ENCODE results near the gene PEF1.

Gene PEF1, protein sequence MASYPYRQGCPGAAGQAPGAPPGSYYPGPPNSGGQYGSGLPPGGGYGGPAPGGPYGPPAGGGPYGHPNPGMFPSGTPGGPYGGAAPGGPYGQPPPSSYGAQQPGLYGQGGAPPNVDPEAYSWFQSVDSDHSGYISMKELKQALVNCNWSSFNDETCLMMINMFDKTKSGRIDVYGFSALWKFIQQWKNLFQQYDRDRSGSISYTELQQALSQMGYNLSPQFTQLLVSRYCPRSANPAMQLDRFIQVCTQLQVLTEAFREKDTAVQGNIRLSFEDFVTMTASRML

DNA sequence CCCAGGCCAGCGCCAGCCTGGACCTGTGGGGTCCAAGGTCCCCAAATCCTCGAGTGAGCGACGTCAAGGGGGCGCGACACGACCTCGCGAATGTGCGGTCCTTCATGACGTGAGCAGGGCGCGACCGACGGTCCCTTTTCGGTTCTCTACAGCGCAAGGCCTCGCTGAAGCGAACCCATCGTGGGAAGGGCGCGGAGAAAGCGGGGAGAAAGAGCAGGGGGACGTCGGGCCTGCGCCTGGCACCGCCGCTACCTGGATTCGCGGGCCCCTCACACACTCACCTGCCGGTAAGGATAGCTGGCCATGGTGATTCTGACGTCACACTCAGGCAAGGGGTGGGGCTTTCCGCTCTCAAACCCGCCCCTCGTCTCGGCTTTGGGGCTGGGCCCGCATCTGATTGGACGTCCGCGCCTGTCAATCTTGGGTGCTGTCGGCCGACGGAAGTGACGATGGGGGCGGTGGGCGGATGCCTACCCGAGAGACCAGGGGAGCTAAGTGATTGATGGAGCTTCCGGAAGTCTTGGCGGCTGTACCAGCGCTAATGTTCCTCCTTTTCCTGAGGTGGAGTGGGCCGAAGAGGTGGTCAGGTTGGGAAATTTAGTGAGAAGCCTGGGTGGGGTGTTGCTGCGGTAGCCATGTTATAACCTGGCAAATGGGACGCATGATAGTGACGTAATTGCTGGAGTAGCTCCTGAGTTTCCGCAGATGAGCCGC, at the start of gene PEF1:
Gene PEF1, minus strand, starts transcription at position 317 of the 714 bp plus-strand sequence. Its CDS starts 12 bp downstream, at position 305.
- peak; percentile 98 to 99 for DNase-seq

DNA sequence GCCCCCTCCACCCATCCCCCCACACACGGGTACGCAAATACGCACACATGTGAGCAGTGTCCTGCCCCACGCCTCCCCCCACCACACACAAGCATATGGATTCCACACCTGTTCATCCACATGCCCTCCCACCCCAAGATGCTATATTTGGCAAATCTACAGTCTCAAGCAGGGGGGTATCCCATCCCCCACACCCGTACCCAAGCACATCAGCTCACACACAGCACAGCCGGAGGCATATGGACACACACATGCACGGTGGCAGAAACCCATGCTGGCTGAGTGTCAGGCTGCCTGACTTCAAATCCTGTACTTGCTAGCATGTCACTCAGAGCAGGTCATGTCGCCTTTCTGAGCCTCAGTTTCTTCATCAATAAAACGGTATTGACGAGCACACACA, 48.6 kb upstream of the PEF1 start:
- DNase-seq = no peak

DNA sequence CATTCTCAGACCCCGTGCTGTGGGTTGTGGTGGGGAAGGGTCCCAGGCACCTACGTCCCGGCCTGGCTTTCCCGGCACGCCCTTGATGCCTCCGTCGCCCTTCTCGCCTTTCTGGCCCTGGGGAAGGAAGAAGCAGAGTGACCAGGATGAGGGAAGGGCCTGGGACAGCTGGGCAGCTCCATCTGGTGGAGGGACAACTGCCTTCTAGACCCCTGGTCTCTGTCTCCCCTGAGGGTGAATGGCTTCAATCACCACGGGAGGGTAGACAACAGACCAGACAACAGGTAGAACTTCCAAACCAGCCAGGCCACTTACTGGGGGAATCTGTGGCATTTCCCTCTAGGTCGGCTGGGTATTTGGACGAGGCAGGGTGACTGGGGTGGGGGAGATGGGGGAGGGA, 47.3 kb upstream of the PEF1 start:
- DNase-seq = no peak

- no peak for DNase-seq
These were observed 46.8 kb upstream of the PEF1 start for GRCh38 chr1:31691446-31691845.

DNA sequence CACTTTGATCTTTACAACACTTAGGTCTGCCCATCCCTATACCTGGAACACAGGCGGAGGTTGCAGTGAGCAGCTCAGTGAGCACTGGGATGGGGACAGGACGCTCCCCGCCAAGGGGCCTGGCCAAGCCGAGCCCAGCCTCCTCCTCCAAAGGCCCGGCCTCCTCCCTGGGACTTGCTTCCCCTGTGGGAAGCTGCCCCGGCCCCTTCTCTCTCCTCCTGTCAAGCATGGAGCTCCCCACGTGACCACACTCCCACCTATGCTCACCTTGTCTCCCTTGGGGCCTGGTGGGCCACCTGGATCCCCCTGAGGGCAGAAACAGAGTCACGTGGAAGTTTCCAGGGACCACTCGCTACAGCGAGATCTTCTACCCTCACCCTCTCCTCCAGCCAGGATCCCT, 46.2 kb upstream of the PEF1 start:
- DNase-seq = no peak

DNA sequence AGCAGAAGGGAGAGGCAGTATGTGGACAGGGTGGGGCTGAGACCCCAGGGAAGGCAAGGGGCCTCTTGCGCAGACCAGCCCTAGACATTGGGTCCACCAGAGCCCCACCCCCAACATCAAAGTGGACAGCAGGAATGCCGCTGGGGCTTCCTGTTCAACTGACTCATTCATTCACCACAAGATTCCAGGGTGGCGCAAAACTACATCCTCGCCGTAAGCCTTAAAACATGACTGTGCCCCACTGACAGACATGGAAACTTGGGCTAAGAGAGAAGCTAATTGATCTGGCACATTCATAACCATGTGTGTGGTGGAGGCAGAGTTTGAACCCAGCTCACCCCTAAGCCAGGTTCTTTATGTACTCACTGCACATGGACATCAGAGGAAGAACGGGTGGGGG, 45.2 kb upstream of the PEF1 start:
- no peak for DNase-seq

DNA sequence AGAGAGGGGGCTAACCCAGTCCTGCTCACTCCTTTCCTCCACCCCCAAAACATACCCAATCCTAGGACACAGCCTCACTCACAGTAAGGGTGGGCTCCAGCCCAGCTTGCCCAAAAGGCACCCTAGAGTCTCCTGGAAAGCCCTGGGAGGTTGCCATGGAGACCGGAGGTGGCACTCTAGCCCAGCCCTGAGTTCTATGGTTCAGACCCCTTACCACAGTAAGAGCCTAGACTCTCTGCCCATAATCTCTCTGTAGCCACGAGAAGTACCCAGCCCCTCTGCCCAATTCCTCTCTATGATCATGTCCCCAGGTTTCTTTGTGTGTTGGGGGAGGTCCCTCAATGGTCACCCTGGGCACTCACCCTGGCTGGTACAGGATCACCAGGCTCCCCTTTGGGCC, 44.7 kb upstream of the PEF1 start:
- no peak for DNase-seq

DNA sequence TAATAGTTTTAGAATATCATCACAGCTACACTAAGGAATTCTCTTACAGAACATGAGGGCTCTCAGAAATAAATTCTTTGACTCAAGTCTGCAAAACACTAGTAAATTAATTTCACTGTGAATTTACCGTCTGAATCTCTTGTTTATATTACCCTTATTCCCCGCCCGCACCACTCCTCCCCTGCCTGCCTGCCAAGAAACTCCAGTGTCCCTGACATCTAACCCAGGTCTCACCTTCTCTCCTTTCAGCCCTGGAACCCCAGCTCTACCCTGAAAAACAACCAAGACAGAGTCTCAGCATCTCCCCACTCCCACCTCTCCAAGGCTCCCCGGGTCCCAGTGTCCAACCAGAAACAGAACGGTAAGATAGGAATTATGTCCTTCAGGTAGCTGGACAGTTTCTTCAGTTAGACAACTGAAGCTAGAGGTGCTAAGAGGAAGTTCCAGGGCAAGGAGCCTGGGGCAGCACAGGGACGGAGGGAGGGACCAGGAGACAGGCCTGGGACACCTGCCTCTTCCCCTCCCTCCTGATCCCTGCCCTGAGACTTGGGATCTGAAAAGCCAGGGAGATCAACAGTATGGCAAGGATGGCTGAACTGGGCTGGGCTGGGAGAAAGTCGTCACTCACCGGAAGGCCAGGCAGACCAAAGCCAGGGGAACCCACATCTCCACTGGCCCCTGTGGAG, 43.7 kb upstream of the PEF1 start:
- no peak for DNase-seq

GRCh38 chr1:31687601-31688000, 42.9 kb upstream of the PEF1 start:
- DNase-seq = no peak

- DNase-seq = no peak
These were observed 41.1 kb upstream of the PEF1 start for GRCh38 chr1:31685795-31686194.

DNA sequence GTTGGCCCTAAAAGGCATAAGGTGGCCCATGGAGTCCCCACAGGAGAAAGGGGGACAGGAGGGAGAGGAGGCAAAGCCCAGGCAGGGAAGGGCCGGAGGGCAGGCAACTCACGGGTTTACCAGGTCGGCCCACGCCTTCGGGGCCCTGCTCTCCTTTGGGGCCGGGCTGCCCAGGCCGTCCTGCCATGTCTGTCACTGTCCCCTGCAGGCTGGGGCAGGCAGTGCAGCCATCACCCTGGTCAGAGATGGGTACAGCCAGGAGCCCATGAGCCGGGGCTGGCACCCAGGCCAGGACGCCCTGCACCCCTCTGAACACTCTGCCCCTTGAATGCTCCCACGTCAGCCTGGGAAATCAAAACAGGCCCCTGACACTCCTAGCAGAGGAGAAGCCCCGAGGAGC, 39.3 kb upstream of the PEF1 start:
- DNase-seq = no peak

GRCh38 chr1:31681415-31681814, 36.7 kb upstream of the PEF1 start:
- DNase-seq = no peak

- DNase-seq = no peak
These were observed 35.1 kb upstream of the PEF1 start for GRCh38 chr1:31679676-31680230.

- no peak for DNase-seq
These were observed 34.4 kb upstream of the PEF1 start for GRCh38 chr1:31679091-31679490.

DNA sequence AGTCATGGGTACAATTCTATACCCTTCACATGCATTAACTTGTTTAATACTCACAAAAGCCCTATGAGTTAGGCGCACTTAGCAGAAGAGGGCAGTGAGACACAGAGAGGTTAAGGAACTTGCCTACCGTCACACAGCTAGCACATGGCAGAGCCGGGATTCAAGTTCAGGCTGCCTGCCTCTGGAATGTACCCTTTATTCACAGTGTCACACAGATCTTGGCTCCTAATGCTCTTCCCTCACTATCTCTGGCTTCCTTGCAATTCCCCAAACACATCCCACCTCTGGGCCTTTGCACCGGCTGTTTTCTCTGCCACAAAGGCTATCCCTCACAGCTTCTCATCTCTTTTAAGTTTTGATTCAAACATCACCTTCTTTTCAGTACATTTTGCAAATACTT, 34.0 kb upstream of the PEF1 start:
- DNase-seq = no peak

GRCh38 chr1:31677949-31678348, 33.3 kb upstream of the PEF1 start:
- DNase-seq = no peak

- no peak for DNase-seq
These were observed 32.7 kb upstream of the PEF1 start for GRCh38 chr1:31677401-31677800.

- DNase-seq = no peak
These were observed 31.1 kb upstream of the PEF1 start for GRCh38 chr1:31675756-31676155.

DNA sequence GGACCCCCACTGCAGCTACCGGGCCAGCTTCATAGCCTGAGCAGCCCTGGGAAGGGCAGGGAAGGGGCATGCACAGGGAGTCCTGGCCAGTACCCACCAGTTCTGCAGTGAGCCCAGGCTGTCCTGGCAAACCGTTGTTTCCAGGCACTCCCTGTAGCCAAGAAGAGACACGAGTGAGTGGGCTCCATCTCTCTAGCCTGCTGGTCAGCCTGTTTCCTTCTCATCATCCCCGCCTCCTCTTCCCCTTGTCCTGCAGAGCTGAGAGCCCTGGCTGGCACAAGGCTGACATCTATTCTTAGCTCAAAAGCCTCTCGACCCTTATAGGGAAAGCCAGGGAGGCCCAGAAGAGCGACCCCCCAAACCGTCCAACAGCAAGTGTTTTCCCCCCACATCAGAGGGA, 30.5 kb upstream of the PEF1 start:
- no peak for DNase-seq

DNA sequence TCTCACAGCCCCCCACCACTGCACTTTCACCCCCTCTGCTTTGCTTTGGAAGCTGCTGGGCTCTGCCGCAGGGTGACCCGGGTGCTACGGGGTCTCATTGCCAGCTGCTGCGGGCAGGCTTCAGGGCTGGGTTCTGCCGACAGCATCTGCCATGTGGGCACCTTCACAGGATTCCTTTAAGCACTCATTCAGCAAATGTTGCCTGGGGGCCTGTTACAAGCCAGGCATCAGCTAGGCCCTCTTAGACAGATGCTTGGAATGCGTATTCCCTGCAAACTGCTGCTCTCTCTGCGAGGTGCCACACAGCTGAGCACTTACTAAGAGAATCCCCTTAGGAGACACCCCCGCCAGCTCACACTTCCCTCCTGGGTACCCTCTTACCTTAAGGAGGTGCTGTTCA, 29.9 kb upstream of the PEF1 start:
- no peak for DNase-seq

- DNase-seq = no peak
These were observed 28.8 kb upstream of the PEF1 start for GRCh38 chr1:31673433-31673832.

GRCh38 chr1:31672986-31673385, 28.3 kb upstream of the PEF1 start:
- DNase-seq = no peak

DNA sequence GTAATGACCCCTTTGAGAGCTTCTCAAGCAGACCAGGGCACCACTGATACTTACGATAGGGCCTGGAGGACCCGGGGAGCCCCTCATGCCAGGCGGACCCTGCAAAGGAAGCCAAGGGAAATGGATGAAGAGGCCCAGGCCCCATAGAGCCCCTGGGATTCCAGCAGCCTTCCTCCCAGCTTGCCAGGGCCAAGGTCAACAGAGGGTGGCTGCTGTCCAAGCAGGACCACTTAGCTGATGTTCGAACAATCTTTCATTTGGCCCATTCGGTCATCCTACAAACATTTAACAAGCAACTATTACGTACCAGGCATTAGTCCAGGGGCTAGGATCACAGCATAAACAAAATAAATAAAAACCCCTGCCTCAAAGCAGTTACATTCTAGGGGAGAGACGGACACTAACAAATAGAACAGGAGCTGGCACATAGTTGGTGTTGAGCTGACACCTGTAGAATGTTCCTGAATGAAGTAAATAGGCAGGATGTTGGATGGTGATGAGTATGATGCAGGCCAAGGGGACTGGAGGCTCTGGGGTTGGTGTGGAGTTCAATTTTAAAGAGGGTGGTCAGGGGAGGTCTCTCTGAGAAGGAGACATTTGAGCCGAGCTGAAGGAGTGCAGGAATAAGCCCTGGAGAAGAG, 27.0 kb upstream of the PEF1 start:
- DNase-seq = no peak
